Neural progenitor cell (in vitro differentiated cells): ENCODE results near the gene RHCE. TPM values are rescaled to one million over a fixed set of nuclear protein-coding genes. Genes with fewer than 3 reads are reported as not detected.
"Not testable (repeated sequence)": the region's sequence is repeated elsewhere in the genome, so short reads cannot be mapped to it uniquely, and the experiment has no call there.

Experiments
- DNase-seq: peaks from one replicate; pipeline ENCODE4 v3.0.0-alpha.2; 2016; ENCODE audit warnings: low spot score
- H2AFZ ChIP-seq: fragments of 200-600 bp; sonication (generic); replicated peaks from 2 replicates; pipeline ENCODE4 v1.6.1; 2016; ENCODE audit warnings: antibody characterized with exemption
- H3F3A ChIP-seq: fragments of 200-600 bp; sonication (generic); 2 replicates; pipeline ENCODE4 v1.6.1; 2016; ENCODE audit warnings: antibody characterized with exemption, low read depth
- H3K27ac ChIP-seq: fragments of 200-600 bp; sonication (generic); 2 replicates; pipeline ENCODE4 v1.5.1; 2016; ENCODE audit warnings: mild to moderate bottlenecking
- H3K27me3 ChIP-seq: fragments of 200-600 bp; sonication (generic); 2 replicates; pipeline ENCODE4 v1.6.1; 2016; ENCODE audit warnings: mild to moderate bottlenecking, moderate library complexity
- H3K36me3 ChIP-seq: fragments of 200-600 bp; sonication (generic); 2 replicates; pipeline ENCODE4 v1.5.1; 2016
- H3K4me1 ChIP-seq: fragments of 200-600 bp; sonication (generic); 2 replicates; pipeline ENCODE4 v1.6.1; 2016; ENCODE audit warnings: mixed run types
- H3K4me2 ChIP-seq: fragments of 200-600 bp; sonication (generic); 2 replicates; pipeline ENCODE4 v1.6.1; 2016
- H3K4me3 ChIP-seq: fragments of 200-600 bp; sonication (generic); 2 replicates; pipeline ENCODE4 v1.5.1; 2016
- H3K79me2 ChIP-seq: fragments of 200-600 bp; sonication (generic); 2 replicates; pipeline ENCODE4 v1.6.1; 2016; ENCODE audit warnings: low read depth
- H3K9ac ChIP-seq: fragments of 200-600 bp; sonication (generic); 2 replicates; pipeline ENCODE4 v1.6.1; 2016
- H3K9me3 ChIP-seq: fragments of 200-600 bp; sonication (generic); 2 replicates; pipeline ENCODE4 v1.5.1; 2016; ENCODE audit warnings: low read depth
- H4K20me1 ChIP-seq: fragments of 200-600 bp; sonication (generic); 2 replicates; pipeline ENCODE4 v1.6.1; 2016; ENCODE audit warnings: low read depth
- H3K27ac Mint-ChIP-seq: 3 replicates; pipeline ENCODE4 v1.8.0; 2021; ENCODE audit warnings: mixed read lengths
- H3K27me3 Mint-ChIP-seq: 2 replicates; pipeline ENCODE4 v1.8.0; 2022; ENCODE audit warnings: low read depth, mild to moderate bottlenecking, inconsistent platforms, moderate library complexity, mixed read lengths; ENCODE audit not compliant: insufficient read depth
- H3K36me3 Mint-ChIP-seq: 3 replicates; pipeline ENCODE4 v1.8.0; 2021; ENCODE audit warnings: mixed read lengths
- H3K4me1 Mint-ChIP-seq: 3 replicates; pipeline ENCODE4 v1.8.0; 2021; ENCODE audit warnings: mixed read lengths
- H3K4me3 Mint-ChIP-seq: 3 replicates; pipeline ENCODE4 v1.8.0; 2021; ENCODE audit warnings: mild to moderate bottlenecking, moderate library complexity, mixed read lengths
- H3K9me3 Mint-ChIP-seq: 3 replicates; pipeline ENCODE4 v1.8.0; 2020; ENCODE audit warnings: mixed read lengths
- CTCF ChIP-seq: fragments of 200-600 bp; sonication (generic); IDR thresholded peaks from 2 replicates; pipeline ENCODE4 v1.5.1; 2017; ENCODE audit warnings: antibody characterized with exemption, mild to moderate bottlenecking
- EZH2 ChIP-seq: fragments of 200-600 bp; sonication (generic); IDR thresholded peaks from 2 replicates; pipeline ENCODE4 v1.6.1; 2017; ENCODE audit warnings: antibody characterized with exemption, mild to moderate bottlenecking, moderate library complexity
- EZH2phosphoT487 ChIP-seq: fragments of 200-600 bp; sonication (generic); IDR thresholded peaks from 2 replicates; pipeline ENCODE4 v1.6.1; 2017; ENCODE audit warnings: antibody characterized with exemption
- total RNA-seq: library from RNA; depleted of rRNA; stranded (reverse); fragments of >200 nt; gene quantifications from 2 replicates; pipeline ENCODE4 v1.2.3, GENCODE V29; 2015; ENCODE audit warnings: low replicate concordance

RHCE gene
- total RNA-seq, 1 donor from 2014 or later: 0.43 TPM

- Mint-ChIP-seq H3K4me1 (no peaks in the 10 kb centered on the region), H3K27ac (no peak overlapping the region), H3K36me3 (no peaks in the 10 kb centered on the region), H3K4me3 (no peak overlapping the region), H3K27me3 (peaks cover 6% of the 10 kb centered on the region), H3K9me3 (no peaks in the 10 kb centered on the region)
- Histone ChIP-seq H4K20me1 (no peaks in the 10 kb centered on the region), H3K9ac (no peak overlapping the region), H3K4me2 (no peak overlapping the region), H3K4me3 (no peak overlapping the region), H3K79me2 (no peaks in the 10 kb centered on the region), H3K9me3 (no peaks in the 10 kb centered on the region), H3K36me3 (no peaks in the 10 kb centered on the region), H3K27me3 (no peaks in the 10 kb centered on the region), H3K27ac (no peak overlapping the region), H2AFZ (no peak overlapping the region), H3F3A (no peaks in the 10 kb centered on the region), H3K4me1 (no peaks in the 10 kb centered on the region)
- DNase-seq: no peak
- TF ChIP-seq EZH2 (no peak), CTCF (no peak), EZH2phosphoT487 (no peak)
Observed at GRCh38 chr1:25392841-25393240, 27.8 kb downstream of the RHCE start.

GRCh38 chr1:25389721-25390120, 30.9 kb downstream of the RHCE start:
- not testable (repeated sequence) for H3K36me3 Mint-ChIP-seq, H4K20me1 ChIP-seq, H3K4me1 Mint-ChIP-seq, H3K4me1 ChIP-seq, DNase-seq, H3K4me2 ChIP-seq, H3K27ac ChIP-seq, H3F3A ChIP-seq, H3K27me3 Mint-ChIP-seq, H3K79me2 ChIP-seq, H3K9me3 Mint-ChIP-seq, H2AFZ ChIP-seq, H3K27ac Mint-ChIP-seq, H3K36me3 ChIP-seq, H3K4me3 Mint-ChIP-seq, H3K9ac ChIP-seq, H3K4me3 ChIP-seq, H3K9me3 ChIP-seq, H3K27me3 ChIP-seq

- H3K4me2 ChIP-seq, H3K4me1 ChIP-seq, H3K4me1 Mint-ChIP-seq, DNase-seq, H3K4me3 ChIP-seq, H3K9ac ChIP-seq, H3K4me3 Mint-ChIP-seq, H3K27ac Mint-ChIP-seq, H3K9me3 Mint-ChIP-seq, H3K27me3 Mint-ChIP-seq, H3F3A ChIP-seq, H4K20me1 ChIP-seq, H2AFZ ChIP-seq, H3K79me2 ChIP-seq, H3K27me3 ChIP-seq, H3K27ac ChIP-seq, H3K36me3 ChIP-seq, H3K36me3 Mint-ChIP-seq, H3K9me3 ChIP-seq: not testable (repeated sequence)
Observed at GRCh38 chr1:25388691-25389090, 31.9 kb downstream of the RHCE start.

- H3K27ac Mint-ChIP-seq, H3F3A ChIP-seq, H3K4me3 Mint-ChIP-seq, H3K9ac ChIP-seq, H3K36me3 Mint-ChIP-seq, H2AFZ ChIP-seq, H4K20me1 ChIP-seq, H3K79me2 ChIP-seq, H3K4me3 ChIP-seq, H3K27me3 Mint-ChIP-seq, H3K27ac ChIP-seq, H3K9me3 ChIP-seq, DNase-seq, H3K27me3 ChIP-seq, H3K4me1 Mint-ChIP-seq, H3K4me1 ChIP-seq, H3K4me2 ChIP-seq, H3K9me3 Mint-ChIP-seq, H3K36me3 ChIP-seq: not testable (repeated sequence)
Observed at GRCh38 chr1:25387096-25387495, 33.5 kb downstream of the RHCE start.

GRCh38 chr1:25383875-25384274, 36.8 kb downstream of the RHCE start:
- H3K9me3 ChIP-seq, H3K27ac ChIP-seq, H3K4me3 Mint-ChIP-seq, H3K9ac ChIP-seq, H3K79me2 ChIP-seq, H3F3A ChIP-seq, H3K27me3 Mint-ChIP-seq, H3K27ac Mint-ChIP-seq, H3K4me2 ChIP-seq, H2AFZ ChIP-seq, H3K27me3 ChIP-seq, H3K4me1 Mint-ChIP-seq, H3K4me1 ChIP-seq, H3K4me3 ChIP-seq, DNase-seq, H3K36me3 ChIP-seq, H3K36me3 Mint-ChIP-seq, H4K20me1 ChIP-seq, H3K9me3 Mint-ChIP-seq: not testable (repeated sequence)

- H3K4me3 Mint-ChIP-seq, H3K9ac ChIP-seq, H3K27me3 ChIP-seq, H3K9me3 ChIP-seq, H3K4me3 ChIP-seq, H3K36me3 ChIP-seq, DNase-seq, H3K36me3 Mint-ChIP-seq, H3K4me1 Mint-ChIP-seq, H3K27me3 Mint-ChIP-seq, H3F3A ChIP-seq, H3K4me1 ChIP-seq, H2AFZ ChIP-seq, H3K9me3 Mint-ChIP-seq, H3K4me2 ChIP-seq, H3K27ac ChIP-seq, H3K79me2 ChIP-seq, H3K27ac Mint-ChIP-seq, H4K20me1 ChIP-seq: not testable (repeated sequence)
Observed at GRCh38 chr1:25383090-25383489, 37.5 kb downstream of the RHCE start.

GRCh38 chr1:25382543-25382942, 38.1 kb downstream of the RHCE start:
- H3K36me3 ChIP-seq, DNase-seq, H4K20me1 ChIP-seq, H3K9ac ChIP-seq, H3K4me3 Mint-ChIP-seq, H3F3A ChIP-seq, H3K79me2 ChIP-seq, H3K9me3 ChIP-seq, H3K9me3 Mint-ChIP-seq, H3K27me3 ChIP-seq, H3K36me3 Mint-ChIP-seq, H3K4me1 Mint-ChIP-seq, H3K27me3 Mint-ChIP-seq, H3K27ac ChIP-seq, H3K27ac Mint-ChIP-seq, H3K4me1 ChIP-seq, H3K4me2 ChIP-seq, H3K4me3 ChIP-seq, H2AFZ ChIP-seq: not testable (repeated sequence)

GRCh38 chr1:25378367-25378766, 42.3 kb downstream of the RHCE start:
- H3K9me3 Mint-ChIP-seq, H4K20me1 ChIP-seq, H3K27me3 ChIP-seq, H3F3A ChIP-seq, H3K27ac ChIP-seq, H3K9me3 ChIP-seq, H3K4me1 ChIP-seq, H3K36me3 ChIP-seq, H3K9ac ChIP-seq, H3K4me3 Mint-ChIP-seq, H3K79me2 ChIP-seq, DNase-seq, H3K36me3 Mint-ChIP-seq, H3K27me3 Mint-ChIP-seq, H2AFZ ChIP-seq, H3K4me3 ChIP-seq, H3K4me1 Mint-ChIP-seq, H3K4me2 ChIP-seq, H3K27ac Mint-ChIP-seq: not testable (repeated sequence)
